GM21825 (cell line): ENCODE measurements around the gene GBE1.

ENCODE experiments used
- ATAC-seq: cut with Tn5 transposase; IDR thresholded peaks from one replicate; pipeline ENCODE4 v1.9.1; 2021; ENCODE audit warnings: mild to moderate bottlenecking, moderate library complexity; ENCODE audit not compliant: unreplicated experiment

Gene GBE1

GRCh38 chr3:81477740-81478139 lies 283.7 kb downstream of the GBE1 start:
- ATAC-seq = no peak

GRCh38 chr3:81476692-81477091 lies 284.8 kb downstream of the GBE1 start:
- ATAC-seq = no peak

- ATAC-seq = no peak
These were observed 288.7 kb downstream of the GBE1 start for GRCh38 chr3:81472600-81473362.

- ATAC-seq = no peak
These were observed 290.7 kb downstream of the GBE1 start for GRCh38 chr3:81470524-81471278.

- no peak for ATAC-seq
These were observed 293.1 kb downstream of the GBE1 start for GRCh38 chr3:81468391-81468790.

- ATAC-seq = no peak
These were observed 295.3 kb downstream of the GBE1 start for GRCh38 chr3:81466201-81466560.

- ATAC-seq = no peak
These were observed 295.8 kb downstream of the GBE1 start for GRCh38 chr3:81465510-81466200.

GRCh38 chr3:81463781-81464180 lies 297.7 kb downstream of the GBE1 start:
- no peak for ATAC-seq

GRCh38 chr3:81462921-81463320 lies 298.5 kb downstream of the GBE1 start:
- no peak for ATAC-seq

- ATAC-seq = no peak
These were observed 301.7 kb downstream of the GBE1 start for GRCh38 chr3:81459733-81460132.

- no peak for ATAC-seq
These were observed 309.0 kb downstream of the GBE1 start for GRCh38 chr3:81452418-81452817.

- no peak for ATAC-seq
These were observed 309.8 kb downstream of the GBE1 start for GRCh38 chr3:81451611-81452010.

GRCh38 chr3:81451140-81451539 lies 310.3 kb downstream of the GBE1 start:
- ATAC-seq = no peak

GRCh38 chr3:81446806-81447205 lies 314.6 kb downstream of the GBE1 start:
- no peak for ATAC-seq

GRCh38 chr3:81445712-81446111 lies 315.7 kb downstream of the GBE1 start:
- ATAC-seq = no peak

- no peak for ATAC-seq
These were observed 316.5 kb downstream of the GBE1 start for GRCh38 chr3:81444817-81445460.

GRCh38 chr3:81443958-81444357 lies 317.5 kb downstream of the GBE1 start:
- ATAC-seq = no peak

GRCh38 chr3:81443457-81443782 lies 318.0 kb downstream of the GBE1 start:
- no peak for ATAC-seq

- no peak for ATAC-seq
These were observed 318.5 kb downstream of the GBE1 start for GRCh38 chr3:81442758-81443456.

- ATAC-seq = no peak
These were observed 320.8 kb downstream of the GBE1 start for GRCh38 chr3:81440661-81441060.
